ENCODE results near the gene OR6J1.
"Not testable (repeated sequence)": the region's sequence is repeated elsewhere in the genome, so short reads cannot be mapped to it uniquely, and the experiment has no call there.

The OR6J1 gene

GRCh38 chr14:22641846-22642245 is 2.3 kb downstream of the OR6J1 start:
- Histone ChIP-seq H3K4me3 (ENCODE audit: low read length) (no peak overlapping the region), H3K27ac (ENCODE audit: low read length) (no peak overlapping the region), H3K9ac (ENCODE audit: low read length) (no peak overlapping the region), H4K20me1 (ENCODE audit: insufficient read depth, low read length) (no peaks in the 10 kb centered on the region), H3K4me1 (ENCODE audit: low read length) (no peaks in the 10 kb centered on the region), H2AFZ (ENCODE audit: low read depth, low read length) (no peak overlapping the region), H3K27me3 (ENCODE audit: low read depth, low read length) (peaks cover 6% of the 10 kb centered on the region), H3K79me2 (ENCODE audit: low read length) (no peaks in the 10 kb centered on the region), H3K4me2 (ENCODE audit: low read length) (no peak overlapping the region), H3K36me3 (replicated peaks; ENCODE audit: low read depth, low read length) (no peaks in the 10 kb centered on the region), H3K9me3 (ENCODE audit: insufficient read depth, low read length) (no peaks in the 10 kb centered on the region)
- TF ChIP-seq CTCF (IDR thresholded peaks at IDR 0.05; ENCODE audit: low read depth, low read length) (no peak), EZH2phosphoT487 (IDR thresholded peaks at IDR 0.05; ENCODE audit: low read depth) (no peak)

DNA sequence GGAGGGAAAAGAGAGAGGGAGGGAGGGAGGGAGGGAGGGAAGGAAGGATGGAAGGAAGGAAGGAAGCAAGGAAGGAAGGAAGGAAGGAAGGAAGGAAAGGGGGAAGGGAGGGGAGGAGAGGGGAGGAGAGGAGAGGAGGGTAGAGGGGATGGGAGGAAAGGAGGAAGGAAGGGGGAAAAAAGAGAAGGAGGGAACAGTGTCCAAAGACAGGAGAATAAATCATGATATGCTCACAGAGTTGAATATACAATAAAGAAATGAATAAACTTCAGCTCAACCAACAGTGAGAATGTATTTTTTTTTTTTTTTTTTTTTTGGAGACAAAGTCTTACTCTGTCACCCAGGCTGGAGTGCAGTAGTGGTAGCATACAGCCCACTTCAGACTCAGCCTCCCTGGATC is 4.0 kb downstream of the OR6J1 start:
- Histone ChIP-seq H4K20me1 (ENCODE audit: insufficient read depth, low read length) (no peaks in the 10 kb centered on the region), H3K4me3 (ENCODE audit: low read length) (no peak overlapping the region), H2AFZ (ENCODE audit: low read depth, low read length) (no peak overlapping the region), H3K27me3 (ENCODE audit: low read depth, low read length) (peaks cover 6% of the 10 kb centered on the region), H3K36me3 (replicated peaks; ENCODE audit: low read depth, low read length) (no peaks in the 10 kb centered on the region), H3K79me2 (ENCODE audit: low read length) (no peaks in the 10 kb centered on the region), H3K4me2 (ENCODE audit: low read length) (no peak overlapping the region), H3K4me1 (ENCODE audit: low read length) (no peaks in the 10 kb centered on the region), H3K9ac (ENCODE audit: low read length) (no peak overlapping the region), H3K9me3 (ENCODE audit: insufficient read depth, low read length) (no peaks in the 10 kb centered on the region), H3K27ac (ENCODE audit: low read length) (no peak overlapping the region)
- TF ChIP-seq CTCF (IDR thresholded peaks at IDR 0.05; ENCODE audit: low read depth, low read length) (no peak), EZH2phosphoT487 (IDR thresholded peaks at IDR 0.05; ENCODE audit: low read depth) (no peak)

DNA sequence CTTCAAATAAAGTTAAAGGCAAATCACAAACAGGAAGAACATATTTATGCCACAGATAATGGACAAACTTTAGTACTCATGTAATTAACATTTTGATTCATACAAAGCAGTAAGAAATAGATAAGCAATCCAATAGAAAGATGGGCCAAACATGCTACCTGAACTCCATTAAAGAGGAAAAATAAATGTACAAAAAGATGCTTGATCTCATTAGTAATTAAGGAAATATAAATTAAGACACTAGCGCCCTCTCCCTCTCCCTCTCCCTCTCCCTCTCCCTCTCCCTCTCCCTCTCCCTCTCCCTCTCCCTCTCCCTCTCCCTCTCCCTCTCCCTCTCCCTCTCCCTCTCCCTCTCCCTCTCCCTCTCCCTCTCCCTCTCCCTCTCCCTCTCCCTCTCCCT is 8.2 kb downstream of the OR6J1 start:
- not testable (repeated sequence) for H2AFZ ChIP-seq (ENCODE audit: low read depth, low read length); H3K4me3 ChIP-seq (ENCODE audit: low read length); H3K4me1 ChIP-seq (ENCODE audit: low read length); H3K9me3 ChIP-seq (ENCODE audit: insufficient read depth, low read length); H3K27ac ChIP-seq (ENCODE audit: low read length); H3K79me2 ChIP-seq (ENCODE audit: low read length); H3K27me3 ChIP-seq (ENCODE audit: low read depth, low read length); H3K4me2 ChIP-seq (ENCODE audit: low read length); H4K20me1 ChIP-seq (ENCODE audit: insufficient read depth, low read length); H3K9ac ChIP-seq (ENCODE audit: low read length); H3K36me3 ChIP-seq (replicated peaks; ENCODE audit: low read depth, low read length)

- H4K20me1 ChIP-seq (ENCODE audit: insufficient read depth, low read length), result no peaks in the 10 kb centered on the region
- no peak overlapping the region for H3K9ac ChIP-seq (ENCODE audit: low read length)
- H3K4me1 ChIP-seq (ENCODE audit: low read length), result no peaks in the 10 kb centered on the region
- no peaks in the 10 kb centered on the region for H3K36me3 ChIP-seq (replicated peaks; ENCODE audit: low read depth, low read length)
- no peaks in the 10 kb centered on the region for H3K9me3 ChIP-seq (ENCODE audit: insufficient read depth, low read length)
- TF ChIP-seq CTCF (IDR thresholded peaks at IDR 0.05; ENCODE audit: low read depth, low read length), result no peak
- TF ChIP-seq EZH2phosphoT487 (IDR thresholded peaks at IDR 0.05; ENCODE audit: low read depth), result no peak
- no peak overlapping the region for H3K27ac ChIP-seq (ENCODE audit: low read length)
- no peaks in the 10 kb centered on the region for H3K79me2 ChIP-seq (ENCODE audit: low read length)
- H2AFZ ChIP-seq (ENCODE audit: low read depth, low read length), result no peak overlapping the region
- no peak overlapping the region for H3K4me2 ChIP-seq (ENCODE audit: low read length)
- H3K27me3 ChIP-seq (ENCODE audit: low read depth, low read length), result peaks cover 9% of the 10 kb centered on the region; the same call in 1 of the 2 replicates
- H3K4me3 ChIP-seq (ENCODE audit: low read length), result no peak overlapping the region
Observed at GRCh38 chr14:22634233-22634900, 9.8 kb downstream of the OR6J1 start.

Measured in OCI-LY3 (cell line).